Measurements from ENCODE around the gene PPM1D.

The PPM1D gene

GRCh38 chr17:60597297-60597696 is 2.7 kb upstream of the PPM1D start:
- Histone ChIP-seq H4K20me1 (ENCODE audit: insufficient read depth, low read length) (no peaks in the 10 kb centered on the region; the same call in 1 of the 2 replicates), H3K4me3 (ENCODE audit: low read length) (no peak overlapping the region), H3F3A (ENCODE audit: insufficient read depth, low read length) (peaks cover 19% of the 10 kb centered on the region), H3K9me3 (replicated peaks; ENCODE audit: insufficient read depth, low read length) (no peaks in the 10 kb centered on the region), H3K4me2 (ENCODE audit: low read depth, low read length) (no peak overlapping the region), H3K9ac (ENCODE audit: low read length) (no peak overlapping the region), H3K4me1 (ENCODE audit: low read length) (no peaks in the 10 kb centered on the region), H3K9me2 (replicated peaks; ENCODE audit: insufficient read depth, low read length) (no peaks in the 10 kb centered on the region), H2AFZ (ENCODE audit: low read length) (no peak overlapping the region), H3K36me3 (replicated peaks; ENCODE audit: insufficient read depth, low read length) (no peaks in the 10 kb centered on the region), H3K27me3 (replicated peaks; ENCODE audit: insufficient read depth, low read length) (no peaks in the 10 kb centered on the region), H3K79me2 (ENCODE audit: low read length) (peaks cover 22% of the 10 kb centered on the region), H3K27ac (ENCODE audit: low read length) (no peak overlapping the region)
- TF ChIP-seq CTCF (IDR thresholded peaks at IDR 0.05; ENCODE audit: low read length), result no peak
- TF ChIP-seq EZH2 (optimal IDR thresholded peaks at IDR 0.05; ENCODE audit: low read depth, low read length), result no peak
- TF ChIP-seq EZH2phosphoT487 (IDR thresholded peaks at IDR 0.05; ENCODE audit: low read length), result no peak
- DNase-seq, result no peak

- no peaks in the 10 kb centered on the region for H3K9me3 ChIP-seq (replicated peaks; ENCODE audit: insufficient read depth, low read length)
- H3K79me2 ChIP-seq (ENCODE audit: low read length), result peaks cover 31% of the 10 kb centered on the region
- no peak overlapping the region for H3K9ac ChIP-seq (ENCODE audit: low read length)
- no peak overlapping the region for H3K4me3 ChIP-seq (ENCODE audit: low read length)
- no peaks in the 10 kb centered on the region for H3K36me3 ChIP-seq (replicated peaks; ENCODE audit: insufficient read depth, low read length)
- no peaks in the 10 kb centered on the region; the same call in 1 of the 2 replicates for H4K20me1 ChIP-seq (ENCODE audit: insufficient read depth, low read length)
- DNase-seq, result no peak
- H3K4me1 ChIP-seq (ENCODE audit: low read length), result peaks cover 4% of the 10 kb centered on the region
- TF ChIP-seq EZH2phosphoT487 (IDR thresholded peaks at IDR 0.05; ENCODE audit: low read length), result no peak
- no peak for TF ChIP-seq CTCF (IDR thresholded peaks at IDR 0.05; ENCODE audit: low read length)
- TF ChIP-seq EZH2 (optimal IDR thresholded peaks at IDR 0.05; ENCODE audit: low read depth, low read length), result no peak
- H3F3A ChIP-seq (ENCODE audit: insufficient read depth, low read length), result peaks cover 19% of the 10 kb centered on the region
- no peak overlapping the region for H3K27ac ChIP-seq (ENCODE audit: low read length)
- no peak overlapping the region for H3K4me2 ChIP-seq (ENCODE audit: low read depth, low read length)
- H3K27me3 ChIP-seq (replicated peaks; ENCODE audit: insufficient read depth, low read length), result no peaks in the 10 kb centered on the region
- H3K9me2 ChIP-seq (replicated peaks; ENCODE audit: insufficient read depth, low read length), result no peaks in the 10 kb centered on the region
- no peak overlapping the region for H2AFZ ChIP-seq (ENCODE audit: low read length)
Observed at GRCh38 chr17:60598001-60598736, 1.8 kb upstream of the PPM1D start.

- no peak for TF ChIP-seq EZH2 (optimal IDR thresholded peaks at IDR 0.05; ENCODE audit: low read depth, low read length)
- no peak for TF ChIP-seq CTCF (IDR thresholded peaks at IDR 0.05; ENCODE audit: low read length)
- no peak for TF ChIP-seq EZH2phosphoT487 (IDR thresholded peaks at IDR 0.05; ENCODE audit: low read length)
- Histone ChIP-seq H3K9me3 (replicated peaks; ENCODE audit: insufficient read depth, low read length) (no peaks in the 10 kb centered on the region), H3K4me3 (ENCODE audit: low read length) (peak overlapping the region; percentile 96), H3K79me2 (ENCODE audit: low read length) (peaks cover 41% of the 10 kb centered on the region), H3K27ac (ENCODE audit: low read length) (peak overlapping the region; percentile 80), H3K36me3 (replicated peaks; ENCODE audit: insufficient read depth, low read length) (no peaks in the 10 kb centered on the region), H4K20me1 (ENCODE audit: insufficient read depth, low read length) (peaks cover 3% of the 10 kb centered on the region), H3K9ac (ENCODE audit: low read length) (peak overlapping the region; percentile 90), H3K4me2 (ENCODE audit: low read depth, low read length) (peak overlapping the region; percentile 72), H2AFZ (ENCODE audit: low read length) (peak overlapping the region; percentile 83), H3K4me1 (ENCODE audit: low read length) (peaks cover 11% of the 10 kb centered on the region), H3F3A (ENCODE audit: insufficient read depth, low read length) (peaks cover 19% of the 10 kb centered on the region), H3K27me3 (replicated peaks; ENCODE audit: insufficient read depth, low read length) (no peaks in the 10 kb centered on the region), H3K9me2 (replicated peaks; ENCODE audit: insufficient read depth, low read length) (no peaks in the 10 kb centered on the region)
- no peak for DNase-seq
Observed at GRCh38 chr17:60599220-60599619, 773 bp upstream of the PPM1D start.

All from MM.1S (cell line).